HEK293 (cell line): ENCODE measurements around the gene MALAT1.

Experiments used
- ATF2 ChIP-seq: fragments of 450-650 bp; formaldehyde crosslinking; IDR thresholded peaks from 2 replicates; pipeline ENCODE4 v1.5.1; 2016; ENCODE audit warnings: missing biosample characterization, missing genetic modification characterization, low read depth
- BCL11A ChIP-seq: fragments of 450-650 bp; formaldehyde crosslinking; IDR thresholded peaks from 2 replicates; pipeline ENCODE4 v1.5.1; 2016; ENCODE audit warnings: low read depth, missing biosample characterization, missing genetic modification characterization
- KLF17 ChIP-seq: fragments of 450-650 bp; formaldehyde crosslinking; IDR thresholded peaks from 2 replicates; pipeline ENCODE4 v1.5.1; 2016; ENCODE audit warnings: missing biosample characterization, missing genetic modification characterization
- KLF7 ChIP-seq: fragments of 450-650 bp; formaldehyde crosslinking; IDR thresholded peaks from 2 replicates; pipeline ENCODE4 v1.5.1; 2016; ENCODE audit warnings: missing biosample characterization, missing genetic modification characterization, borderline replicate concordance
- KLF8 ChIP-seq: fragments of 450-650 bp; formaldehyde crosslinking; IDR thresholded peaks from 2 replicates; pipeline ENCODE4 v1.5.1; 2016; ENCODE audit warnings: missing biosample characterization, missing genetic modification characterization
- PRDM6 ChIP-seq: fragments of 450-650 bp; formaldehyde crosslinking; IDR thresholded peaks from 2 replicates; pipeline ENCODE4 v1.5.1; 2017; ENCODE audit warnings: missing biosample characterization, missing genetic modification characterization
- RBAK ChIP-seq: fragments of 450-650 bp; formaldehyde crosslinking; IDR thresholded peaks from 2 replicates; pipeline ENCODE4 v1.5.1; 2016; ENCODE audit warnings: missing biosample characterization, missing genetic modification characterization
- SCRT2 ChIP-seq: fragments of 450-650 bp; formaldehyde crosslinking; IDR thresholded peaks from 2 replicates; pipeline ENCODE4 v1.5.1; 2016; ENCODE audit warnings: missing biosample characterization, missing genetic modification characterization
- SP3 ChIP-seq: fragments of 450-650 bp; formaldehyde crosslinking; IDR thresholded peaks from 2 replicates; pipeline ENCODE4 v1.5.1; 2016; ENCODE audit warnings: missing biosample characterization, missing genetic modification characterization
- SP7 ChIP-seq: fragments of 450-650 bp; formaldehyde crosslinking; IDR thresholded peaks from 2 replicates; pipeline ENCODE4 v1.5.1; 2016; ENCODE audit warnings: missing biosample characterization, missing genetic modification characterization
- ZBTB20 ChIP-seq: fragments of 450-650 bp; formaldehyde crosslinking; IDR thresholded peaks from 2 replicates; pipeline ENCODE4 v1.5.1; 2016; ENCODE audit warnings: missing biosample characterization, missing genetic modification characterization
- ZBTB44 ChIP-seq: fragments of 450-650 bp; IDR thresholded peaks from 2 replicates; pipeline ENCODE4 v1.5.1; 2018; ENCODE audit warnings: missing biosample characterization, mild to moderate bottlenecking, missing genetic modification characterization
- ZFP41 ChIP-seq: fragments of 450-650 bp; formaldehyde crosslinking; IDR thresholded peaks from 2 replicates; pipeline ENCODE4 v1.5.1; 2016; ENCODE audit warnings: missing biosample characterization, missing genetic modification characterization, borderline replicate concordance
- ZIC2 ChIP-seq: fragments of 450-650 bp; formaldehyde crosslinking; IDR thresholded peaks from 2 replicates; pipeline ENCODE4 v1.5.1; 2016; ENCODE audit warnings: missing biosample characterization, missing genetic modification characterization
- ZNF10 ChIP-seq: fragments of 450-650 bp; formaldehyde crosslinking; IDR thresholded peaks from 2 replicates; pipeline ENCODE4 v1.5.1; 2017; ENCODE audit warnings: missing biosample characterization, missing genetic modification characterization
- ZNF133 ChIP-seq: fragments of 450-650 bp; formaldehyde crosslinking; IDR thresholded peaks from 2 replicates; pipeline ENCODE4 v1.5.1; 2016; ENCODE audit warnings: missing biosample characterization, missing genetic modification characterization
- ZNF155 ChIP-seq: fragments of 450-650 bp; formaldehyde crosslinking; IDR thresholded peaks from 2 replicates; pipeline ENCODE4 v1.5.1; 2016; ENCODE audit warnings: missing biosample characterization, missing genetic modification characterization
- ZNF157 ChIP-seq: fragments of 450-650 bp; formaldehyde crosslinking; IDR thresholded peaks from 2 replicates; pipeline ENCODE4 v1.5.1; 2016; ENCODE audit warnings: missing biosample characterization, missing genetic modification characterization
- ZNF169 ChIP-seq: fragments of 450-650 bp; formaldehyde crosslinking; IDR thresholded peaks from 2 replicates; pipeline ENCODE4 v1.5.1; 2016; ENCODE audit warnings: missing biosample characterization, missing genetic modification characterization
- ZNF239 ChIP-seq: fragments of 450-650 bp; formaldehyde crosslinking; IDR thresholded peaks from 2 replicates; pipeline ENCODE4 v1.5.1; 2016; ENCODE audit warnings: missing biosample characterization, missing genetic modification characterization
- ZNF274 ChIP-seq, 2 experiments: fragments of 200-500 bp in 1 of 2; fragments of 450-650 bp in 1 of 2; sonication (Bioruptor generic) in 1 of 2; formaldehyde crosslinking in 1 of 2; IDR thresholded peaks; 2 replicates each; pipeline versions ENCODE4 v1.5.1 to v1.6.1; 2014 to 2016; ENCODE audit warnings: borderline replicate concordance in 1 of 2, inconsistent platforms in 1 of 2, low read length in 1 of 2, missing biosample characterization in 1 of 2, missing genetic modification characterization in 1 of 2
- ZNF426 ChIP-seq: fragments of 450-650 bp; formaldehyde crosslinking; IDR thresholded peaks from 2 replicates; pipeline ENCODE4 v1.5.1; 2017; ENCODE audit warnings: missing biosample characterization, missing genetic modification characterization, mild to moderate bottlenecking, inconsistent platforms, moderate library complexity
- ZNF48 ChIP-seq: fragments of 450-650 bp; formaldehyde crosslinking; IDR thresholded peaks from 2 replicates; pipeline ENCODE4 v1.5.1; 2016; ENCODE audit warnings: missing biosample characterization, missing genetic modification characterization
- ZNF501 ChIP-seq: fragments of 450-650 bp; formaldehyde crosslinking; IDR thresholded peaks from 2 replicates; pipeline ENCODE4 v1.5.1; 2016; ENCODE audit warnings: missing biosample characterization, missing genetic modification characterization
- ZNF544 ChIP-seq: fragments of 450-650 bp; formaldehyde crosslinking; IDR thresholded peaks from 2 replicates; pipeline ENCODE4 v1.5.0; 2017; ENCODE audit warnings: missing biosample characterization, missing genetic modification characterization
- ZNF600 ChIP-seq: fragments of 450-650 bp; formaldehyde crosslinking; IDR thresholded peaks from 2 replicates; pipeline ENCODE4 v1.5.1; 2016; ENCODE audit warnings: missing biosample characterization, missing genetic modification characterization
- ZNF610 ChIP-seq: fragments of 450-650 bp; formaldehyde crosslinking; IDR thresholded peaks from 2 replicates; pipeline ENCODE4 v1.5.1; 2016; ENCODE audit warnings: missing biosample characterization, missing genetic modification characterization, borderline replicate concordance
- ZNF639 ChIP-seq: fragments of 450-650 bp; formaldehyde crosslinking; IDR thresholded peaks from 2 replicates; pipeline ENCODE4 v1.5.1; 2016; ENCODE audit warnings: missing biosample characterization, missing genetic modification characterization
- ZSCAN18 ChIP-seq: fragments of 450-650 bp; formaldehyde crosslinking; IDR thresholded peaks from 2 replicates; pipeline ENCODE4 v1.5.1; 2016; ENCODE audit warnings: missing biosample characterization, missing genetic modification characterization
- ZSCAN30 ChIP-seq: fragments of 450-650 bp; IDR thresholded peaks from 2 replicates; pipeline ENCODE4 v1.5.1; 2018; ENCODE audit warnings: missing biosample characterization, mild to moderate bottlenecking, missing genetic modification characterization, moderate library complexity

MALAT1 gene

GRCh38 chr11:65491614-65492386 lies 7.0 kb upstream of the MALAT1 start (continued):
- TF ChIP-seq ZBTB44 (tag by site-specific recombination) (0 out of 2 replicates have a peak, but pooled peaks have one; percentile 18), ZNF426 (tag by site-specific recombination) (no peak), RBAK (no peak), KLF7 (tag by site-specific recombination) (no peak), ATF2 (tag by site-specific recombination) (no peak), ZBTB20 (peak; percentile 64; the same call in 1 of the 2 replicates), ZNF501 (no peak), ZNF133 (tag by site-specific recombination) (no peak), ZNF274 (IDR thresholded peaks at IDR 0.05; ENCODE audit: low read length) (no peak), ZNF274 (tag by site-specific recombination; IDR thresholded peaks at IDR 0.05; ENCODE audit: borderline replicate concordance) (no peak), ZNF169 (tag by site-specific recombination) (no peak), ZNF48 (tag by site-specific recombination) (no peak), ZFP41 (no peak), ZNF610 (tag by site-specific recombination) (no peak), SP7 (tag by site-specific recombination) (peak; percentile 85), ZNF544 (tag by site-specific recombination) (no peak), BCL11A (tag by site-specific recombination) (peak; percentile 51), ZNF600 (tag by site-specific recombination) (peak; percentile 88), KLF8 (tag by site-specific recombination) (no peak), KLF17 (tag by site-specific recombination) (peak; percentile 64; the same call in 1 of the 2 replicates), ZSCAN30 (tag by site-specific recombination) (no peak), PRDM6 (no peak), ZNF10 (0 out of 2 replicates have a peak, but pooled peaks have one; percentile 59), ZNF157 (tag by site-specific recombination) (no peak), ZNF239 (tag by site-specific recombination) (no peak), SCRT2 (tag by site-specific recombination) (peak; percentile 72), ZIC2 (peak; percentile 99), ZSCAN18 (tag by site-specific recombination) (no peak), ZNF639 (tag by site-specific recombination) (no peak), SP3 (tag by site-specific recombination) (no peak), ZNF155 (tag by site-specific recombination) (no peak)
- TF ChIP-seq, all 188 proteins: peak for 46
